GM13976 (cell line): ENCODE data around the gene B3GNT3.

Experiments
- DNase-seq: peaks from one replicate; pipeline ENCODE4 v3.0.0; 2012; ENCODE audit warnings: low spot score
- in situ Hi-C: fragments of 300-500 bp; cut with MboI; formaldehyde crosslinking; loops from one replicate; pipeline ENCODE4 v1.12.0; 2022; ENCODE audit warnings: low sequenced_read_pairs, mixed read lengths, inconsistent platforms; ENCODE audit not compliant: unreplicated experiment
- TF ChIP-seq, protein P1 (sequence below): IDR thresholded peaks from 2 replicates; pipeline ENCODE4 v1.5.1; 2012; ENCODE audit warnings: borderline replicate concordance, mild to moderate bottlenecking; ENCODE audit not compliant: insufficient read depth; ENCODE audit errors: extremely low read depth, missing control alignments, control extremely low read depth

The B3GNT3 gene

DNA sequence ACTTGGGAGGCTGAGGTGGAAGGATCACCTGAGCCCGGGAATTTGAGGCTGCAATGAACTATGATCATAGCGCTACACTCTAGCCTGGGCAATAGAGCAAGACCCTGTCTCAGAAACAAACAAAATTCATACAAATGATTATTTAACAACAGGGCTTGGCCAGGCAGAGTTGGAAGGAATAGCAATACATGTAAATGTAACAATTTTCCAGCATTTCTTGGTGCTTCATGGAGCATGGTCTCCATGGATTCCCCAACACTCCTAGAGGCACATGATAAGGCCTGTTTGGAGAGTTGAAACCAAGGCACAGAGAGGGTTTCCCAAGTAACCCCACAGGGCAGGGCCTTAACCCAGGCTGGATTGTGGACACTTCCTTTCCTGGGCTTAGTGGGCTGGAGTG, 16.2 kb downstream of the B3GNT3 start:
- TF ChIP-seq, protein P1, sequence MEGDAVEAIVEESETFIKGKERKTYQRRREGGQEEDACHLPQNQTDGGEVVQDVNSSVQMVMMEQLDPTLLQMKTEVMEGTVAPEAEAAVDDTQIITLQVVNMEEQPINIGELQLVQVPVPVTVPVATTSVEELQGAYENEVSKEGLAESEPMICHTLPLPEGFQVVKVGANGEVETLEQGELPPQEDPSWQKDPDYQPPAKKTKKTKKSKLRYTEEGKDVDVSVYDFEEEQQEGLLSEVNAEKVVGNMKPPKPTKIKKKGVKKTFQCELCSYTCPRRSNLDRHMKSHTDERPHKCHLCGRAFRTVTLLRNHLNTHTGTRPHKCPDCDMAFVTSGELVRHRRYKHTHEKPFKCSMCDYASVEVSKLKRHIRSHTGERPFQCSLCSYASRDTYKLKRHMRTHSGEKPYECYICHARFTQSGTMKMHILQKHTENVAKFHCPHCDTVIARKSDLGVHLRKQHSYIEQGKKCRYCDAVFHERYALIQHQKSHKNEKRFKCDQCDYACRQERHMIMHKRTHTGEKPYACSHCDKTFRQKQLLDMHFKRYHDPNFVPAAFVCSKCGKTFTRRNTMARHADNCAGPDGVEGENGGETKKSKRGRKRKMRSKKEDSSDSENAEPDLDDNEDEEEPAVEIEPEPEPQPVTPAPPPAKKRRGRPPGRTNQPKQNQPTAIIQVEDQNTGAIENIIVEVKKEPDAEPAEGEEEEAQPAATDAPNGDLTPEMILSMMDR, result no peak
- in situ Hi-C loops, result no loop called here
- no peak for DNase-seq

DNA sequence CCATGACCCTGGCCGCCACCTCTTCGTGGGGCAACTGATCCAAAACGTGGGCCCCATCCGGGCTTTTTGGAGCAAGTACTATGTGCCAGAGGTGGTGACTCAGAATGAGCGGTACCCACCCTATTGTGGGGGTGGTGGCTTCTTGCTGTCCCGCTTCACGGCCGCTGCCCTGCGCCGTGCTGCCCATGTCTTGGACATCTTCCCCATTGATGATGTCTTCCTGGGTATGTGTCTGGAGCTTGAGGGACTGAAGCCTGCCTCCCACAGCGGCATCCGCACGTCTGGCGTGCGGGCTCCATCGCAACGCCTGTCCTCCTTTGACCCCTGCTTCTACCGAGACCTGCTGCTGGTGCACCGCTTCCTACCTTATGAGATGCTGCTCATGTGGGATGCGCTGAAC, 16.7 kb downstream of the B3GNT3 start:
- in situ Hi-C loops, result no loop called here
- TF ChIP-seq, protein P1, result no peak
- DNase-seq, result no peak

DNA sequence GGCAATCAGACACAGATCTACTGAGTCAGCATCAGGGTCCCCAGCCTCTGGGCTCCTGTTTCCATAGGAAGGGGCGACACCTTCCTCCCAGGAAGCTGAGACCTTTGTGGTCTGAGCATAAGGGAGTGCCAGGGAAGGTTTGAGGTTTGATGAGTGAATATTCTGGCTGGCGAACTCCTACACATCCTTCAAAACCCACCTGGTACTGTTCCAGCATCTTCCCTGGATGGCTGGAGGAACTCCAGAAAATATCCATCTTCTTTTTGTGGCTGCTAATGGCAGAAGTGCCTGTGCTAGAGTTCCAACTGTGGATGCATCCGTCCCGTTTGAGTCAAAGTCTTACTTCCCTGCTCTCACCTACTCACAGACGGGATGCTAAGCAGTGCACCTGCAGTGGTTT, 17.2 kb downstream of the B3GNT3 start:
- in situ Hi-C loops, result no loop called here
- TF ChIP-seq, protein P1, result no peak

DNA sequence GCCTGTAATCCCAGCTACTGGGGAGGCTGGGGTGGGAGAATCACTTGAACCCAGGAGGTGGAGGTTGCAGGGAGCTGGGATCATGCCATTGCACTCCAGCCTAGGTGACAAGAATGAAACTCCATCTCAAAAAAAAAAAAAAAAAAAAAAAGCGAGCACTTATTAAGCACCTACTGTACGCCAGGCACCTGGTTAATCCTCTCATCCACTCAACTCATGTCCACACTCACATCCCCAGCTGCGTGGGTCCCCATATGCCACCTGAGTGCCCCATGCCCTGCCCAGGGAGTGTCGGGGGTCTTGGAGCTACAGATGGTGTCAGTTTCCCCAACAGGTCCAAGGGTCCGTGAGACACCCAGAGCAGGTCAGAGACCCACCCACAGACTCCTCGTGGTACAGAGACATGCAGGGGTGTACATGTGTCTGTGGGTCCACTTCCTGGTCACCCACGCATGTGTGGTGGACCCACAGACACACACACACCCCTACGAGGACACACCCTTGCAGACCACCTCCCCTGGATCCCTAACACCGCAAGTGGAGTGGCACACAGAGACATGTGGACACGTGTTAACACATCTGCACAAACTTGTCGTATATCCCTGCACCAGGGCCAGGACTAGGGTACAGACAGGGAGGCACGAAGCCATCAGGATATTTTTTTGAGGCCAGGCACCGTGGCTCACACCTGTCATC, 22.9 kb downstream of the B3GNT3 start:
- in situ Hi-C loops, result no loop called here
- DNase-seq, result no peak
- TF ChIP-seq, protein P1, result no peak

More for the DNA sequence above, 17.2 kb downstream of the B3GNT3 start:
- no peak for DNase-seq

DNA sequence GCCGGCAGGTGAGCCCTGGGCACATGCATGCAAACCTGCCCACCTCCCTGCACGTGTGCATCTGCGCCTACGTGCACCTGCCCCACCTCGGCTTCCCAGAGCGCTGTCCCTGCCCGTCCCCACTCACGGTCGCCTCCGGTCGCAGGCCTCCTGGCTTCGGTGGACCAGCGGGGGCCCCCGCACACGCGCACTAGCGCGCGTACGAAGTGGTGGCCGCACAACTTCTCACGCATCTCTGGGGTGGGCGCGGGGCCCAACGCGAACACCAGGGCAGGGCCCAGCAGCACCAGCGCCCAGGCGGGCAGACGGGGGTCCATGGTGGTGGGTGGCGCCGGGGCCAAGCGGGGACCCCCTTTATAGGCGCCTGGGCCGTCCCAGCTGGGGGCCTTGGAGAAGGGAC, 26.3 kb downstream of the B3GNT3 start, which contains the start of gene INSL3:
Gene INSL3 (minus strand): TSS at position 330 of the 400 bp plus-strand sequence. CDS start 13 bp downstream, at position 317.
- DNase-seq, result no peak
- TF ChIP-seq, protein P1, result no peak
- in situ Hi-C loops, result no loop called here

DNA sequence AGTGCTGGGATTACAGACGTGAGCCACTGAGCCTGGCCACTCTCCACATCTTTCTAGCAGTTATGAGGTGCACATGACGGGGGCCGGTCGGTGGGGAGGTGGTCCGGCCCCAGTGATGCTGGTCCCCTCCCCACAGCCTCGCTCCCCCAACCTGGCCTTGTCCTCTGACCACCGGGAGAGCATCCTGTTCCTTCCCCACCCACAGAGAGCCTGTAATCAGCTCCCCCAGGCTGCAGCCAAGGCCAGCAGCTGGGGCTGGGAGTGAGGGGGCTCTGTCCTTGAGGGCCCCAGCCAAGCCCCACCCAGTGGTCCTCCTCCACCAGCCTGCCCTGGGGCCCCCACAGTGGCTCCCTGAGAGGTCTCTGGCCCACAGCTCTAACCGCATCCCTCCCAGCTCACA, 29.4 kb downstream of the B3GNT3 start:
- DNase-seq, result no peak
- in situ Hi-C loops, result no loop called here
- TF ChIP-seq, protein P1, result no peak
